NCI-H1105 (cell line): Measurements from ENCODE around the gene TRIM44.
"Not testable (repeated sequence)": the region's sequence is repeated elsewhere in the genome, so short reads cannot be mapped to it uniquely, and the experiment has no call there.

Source experiments
- DNase-seq: peaks from one replicate; lab custom pipeline; 2025; lab: John Stamatoyannopoulos, UW

Gene TRIM44

DNA sequence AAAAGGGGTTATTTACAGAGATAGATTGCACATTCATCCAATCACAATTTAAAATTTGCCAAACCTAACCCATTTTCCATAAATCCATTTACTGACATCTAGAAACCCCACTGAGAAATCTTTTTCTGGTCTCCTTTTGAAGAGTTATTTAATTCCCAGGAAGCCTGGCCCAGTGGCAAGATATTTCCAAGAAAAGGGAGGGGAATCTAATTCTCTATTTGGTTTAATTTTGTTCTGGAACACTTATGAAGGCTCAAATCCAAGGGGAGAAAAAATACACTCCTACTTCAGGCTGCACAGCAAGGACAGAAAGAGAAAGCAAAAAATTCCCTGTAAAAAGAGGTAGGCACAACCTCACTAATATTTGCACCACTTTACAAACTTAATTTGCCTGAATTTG, 193.1 kb downstream of the TRIM44 start:
- no peak for DNase-seq

DNA sequence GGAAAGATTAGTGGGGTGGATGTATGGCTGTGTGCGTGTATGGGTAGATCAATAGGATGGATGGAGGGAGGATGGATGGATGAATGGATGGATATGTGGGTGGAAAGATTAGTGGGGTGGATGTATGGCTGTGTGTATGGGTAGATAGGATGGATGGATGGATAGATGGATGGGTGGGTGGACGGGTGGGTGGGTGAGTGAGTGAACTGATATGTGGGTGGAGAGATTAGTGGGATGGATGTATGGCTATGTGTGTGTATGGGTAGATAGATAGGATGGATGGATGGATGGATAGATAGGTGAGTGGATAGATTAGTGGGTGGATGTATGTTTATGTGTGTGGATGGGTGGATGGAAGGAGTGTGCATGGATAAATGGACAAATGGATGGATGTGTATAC, 193.7 kb downstream of the TRIM44 start:
- no peak for DNase-seq

DNA sequence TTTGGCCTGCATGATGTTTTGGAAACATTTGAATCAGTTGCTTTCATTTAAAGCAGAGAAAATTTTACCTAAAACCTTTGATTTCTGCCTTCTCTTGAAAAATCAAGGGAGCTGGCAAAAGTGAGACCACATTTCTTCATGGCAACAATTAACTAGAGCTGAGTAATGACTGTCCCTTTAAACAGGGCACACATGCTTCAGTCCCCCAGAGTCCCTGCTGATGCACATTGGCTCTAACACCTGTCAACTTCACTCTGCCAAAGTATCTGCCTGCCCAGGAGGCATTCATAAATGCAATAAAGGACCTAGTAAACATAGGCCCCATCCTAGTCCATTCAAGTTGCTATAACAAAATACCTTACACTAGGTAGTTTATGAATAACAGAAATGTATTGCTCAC, 194.2 kb downstream of the TRIM44 start:
- no peak for DNase-seq

GRCh38 chr11:35857922-35858321, 195.3 kb downstream of the TRIM44 start:
- no peak for DNase-seq

- DNase-seq = no peak
Observed at GRCh38 chr11:35859301-35859700, 196.7 kb downstream of the TRIM44 start.

GRCh38 chr11:35860194-35860593, 197.6 kb downstream of the TRIM44 start:
- DNase-seq = not testable (repeated sequence)

DNA sequence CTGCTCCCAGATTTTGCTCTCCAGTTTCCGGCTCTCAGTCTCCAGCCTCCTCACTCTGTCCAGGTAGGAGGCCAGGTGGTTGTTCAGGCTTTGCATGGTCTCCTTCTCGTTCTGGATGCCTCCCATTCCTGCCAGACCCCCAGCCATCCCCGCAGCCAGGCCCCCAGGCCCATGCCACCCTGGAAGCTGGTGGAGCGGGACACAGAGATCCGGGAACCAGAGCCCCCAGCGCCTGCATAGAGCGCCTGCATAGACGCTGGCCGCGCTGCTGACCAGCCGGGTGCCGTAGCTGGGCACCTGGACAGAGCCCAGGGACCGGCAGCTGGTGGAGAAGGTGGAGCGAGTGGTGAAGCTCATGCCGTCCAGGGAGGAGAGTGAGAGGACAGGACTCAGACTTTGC, 198.6 kb downstream of the TRIM44 start:
- no peak for DNase-seq

- no peak for DNase-seq
Observed at GRCh38 chr11:35862666-35863065, 200.1 kb downstream of the TRIM44 start.

DNA sequence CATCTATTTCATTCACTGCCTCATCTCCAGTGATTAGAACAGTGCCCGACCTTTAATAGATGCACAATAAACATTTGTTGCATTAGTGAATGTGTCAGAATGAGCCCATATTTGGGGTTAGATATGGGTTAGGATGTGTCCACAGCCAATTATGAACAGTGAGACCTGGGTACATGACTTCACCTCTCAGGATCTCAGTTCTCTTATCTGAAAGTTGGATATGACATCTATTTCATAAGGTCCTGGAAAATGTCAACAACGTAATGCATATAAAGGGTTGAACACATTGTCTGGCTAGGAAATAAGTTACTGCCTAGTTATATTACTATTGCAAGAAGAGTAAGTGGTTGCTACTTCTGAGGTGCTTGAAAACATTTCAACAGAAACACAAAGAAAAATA, 201.6 kb downstream of the TRIM44 start:
- DNase-seq = no peak

- DNase-seq = no peak
Observed at GRCh38 chr11:35866601-35867000, 204.0 kb downstream of the TRIM44 start.
